GM12801 (cell line): ENCODE data around the gene OLAH.

Source experiments
- CTCF ChIP-seq: IDR thresholded peaks from one replicate; pipeline ENCODE4 v1.5.1; 2011; ENCODE audit warnings: control low read depth; ENCODE audit not compliant: insufficient read length; ENCODE audit errors: extremely low read depth

The OLAH gene

GRCh38 chr10:15088428-15089261 lies 44.9 kb downstream of the OLAH start, which contains the start of gene ACBD7:
Gene ACBD7, minus strand, starts transcription at chr10:15088776. Its CDS starts 48 bp downstream, at chr10:15088728.
- no peak for TF ChIP-seq CTCF

DNA sequence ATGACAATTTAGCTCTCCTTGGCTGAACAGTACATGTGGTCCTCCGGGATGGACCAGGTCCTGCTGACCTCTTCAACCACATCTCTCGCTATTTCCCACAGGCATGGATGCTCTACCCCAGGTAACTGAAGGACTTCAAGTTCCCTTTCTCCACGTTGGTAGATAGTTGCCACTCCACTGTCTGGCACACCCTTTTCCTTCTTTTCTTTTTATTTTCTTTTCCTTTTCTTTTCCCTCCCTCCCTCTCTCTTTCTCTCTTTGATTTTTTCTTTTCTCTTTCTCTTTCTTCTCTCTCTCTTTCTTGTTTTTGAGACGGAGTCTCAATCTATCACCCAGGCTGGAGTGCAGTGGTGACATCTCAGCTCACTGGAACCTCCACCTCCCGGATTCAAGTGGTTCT lies 47.7 kb downstream of the OLAH start:
- no peak for TF ChIP-seq CTCF

DNA sequence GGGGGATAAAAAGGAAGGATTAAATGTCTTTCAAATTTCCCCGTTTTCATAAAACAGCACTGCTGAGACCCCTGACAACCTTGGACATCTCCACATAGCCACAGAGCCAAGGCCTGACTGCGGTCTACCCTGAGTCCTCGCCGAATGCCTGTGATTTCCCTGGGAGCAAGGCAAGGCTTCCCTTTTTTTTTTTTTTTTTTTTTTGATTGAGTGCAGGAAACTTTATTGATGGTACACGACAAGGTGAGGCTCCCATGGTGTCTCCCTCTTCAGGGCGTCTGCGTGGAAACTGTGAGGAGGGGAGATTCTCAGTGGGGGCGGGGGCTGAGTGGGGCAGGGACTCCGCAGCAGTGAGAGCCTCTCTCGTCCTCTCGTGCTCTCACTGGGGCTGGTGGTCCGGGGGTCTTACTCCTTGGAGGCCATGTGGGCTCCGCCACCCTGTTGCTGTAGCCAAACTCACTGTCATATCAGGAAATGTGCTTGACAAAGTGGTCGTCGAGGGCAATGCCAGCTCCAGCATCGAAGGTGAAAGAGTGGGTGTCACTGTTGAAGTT lies 49.2 kb downstream of the OLAH start:
- TF ChIP-seq CTCF: no peak

GRCh38 chr10:15096661-15097010 lies 52.9 kb downstream of the OLAH start:
- no peak for TF ChIP-seq CTCF

DNA sequence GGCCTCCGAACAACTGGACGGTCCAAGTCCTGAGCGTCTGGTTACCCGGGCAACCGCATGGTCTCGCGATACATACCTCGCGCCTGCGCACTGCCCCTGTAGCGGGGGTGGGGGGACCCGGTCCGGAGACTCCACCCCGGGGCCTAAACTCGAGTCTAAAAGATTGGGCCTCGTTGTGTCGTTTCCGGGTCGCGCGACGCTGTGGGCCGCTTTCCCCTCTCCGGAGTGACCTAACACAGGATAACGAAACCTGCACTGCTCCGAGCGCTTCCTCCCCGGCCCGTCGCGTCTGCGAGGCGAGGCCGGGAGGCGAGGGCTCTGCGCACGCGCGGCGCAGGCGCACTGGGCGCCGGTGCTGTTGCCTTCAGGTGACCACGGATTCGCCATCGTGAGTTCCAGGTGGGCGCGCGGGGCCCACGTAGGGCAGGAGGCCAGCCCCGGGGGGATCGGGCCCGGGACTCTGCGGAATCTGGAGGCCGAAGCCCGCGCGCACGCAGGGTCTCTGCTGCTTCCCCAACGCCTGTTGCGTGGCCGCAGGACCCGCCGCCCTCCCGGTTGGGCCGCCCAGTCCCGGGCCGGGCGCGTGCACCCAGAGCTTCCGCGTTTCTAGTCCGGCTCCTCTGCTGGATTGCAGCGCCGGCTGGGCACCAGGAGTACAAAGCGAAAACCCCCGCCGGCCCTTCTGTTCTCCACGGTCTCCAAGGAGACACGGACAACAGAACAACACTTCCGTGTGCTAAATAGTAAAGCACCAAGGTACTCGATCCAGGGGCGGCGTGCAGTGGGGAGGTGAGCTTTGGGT lies 53.5 kb downstream of the OLAH start, which contains the start of gene RPP38:
RPP38 (plus strand) TSS at position 345 of the 802 bp plus-strand sequence. CDS start 5,960 bp downstream, outside the sequence.
- TF ChIP-seq CTCF: no peak

DNA sequence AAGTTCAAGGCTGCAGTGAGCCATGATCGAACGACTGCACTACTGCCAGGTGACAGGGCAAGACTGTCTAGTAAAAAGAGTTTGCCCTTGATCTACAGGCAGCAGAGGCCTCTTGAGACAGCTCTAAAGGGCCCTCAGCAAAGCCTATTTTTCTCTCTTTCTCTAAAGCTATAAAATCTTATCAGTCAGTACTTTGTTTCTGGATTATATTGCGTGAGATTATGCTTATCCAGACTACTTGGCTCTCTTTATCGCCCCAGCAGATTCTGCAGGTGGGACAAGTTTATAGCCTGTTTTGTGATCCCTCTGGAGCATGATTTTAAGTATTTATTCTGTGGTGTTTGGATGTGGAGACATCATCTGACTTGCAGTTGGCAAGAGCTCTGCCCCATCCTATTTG lies 56.1 kb downstream of the OLAH start:
- no peak for TF ChIP-seq CTCF

DNA sequence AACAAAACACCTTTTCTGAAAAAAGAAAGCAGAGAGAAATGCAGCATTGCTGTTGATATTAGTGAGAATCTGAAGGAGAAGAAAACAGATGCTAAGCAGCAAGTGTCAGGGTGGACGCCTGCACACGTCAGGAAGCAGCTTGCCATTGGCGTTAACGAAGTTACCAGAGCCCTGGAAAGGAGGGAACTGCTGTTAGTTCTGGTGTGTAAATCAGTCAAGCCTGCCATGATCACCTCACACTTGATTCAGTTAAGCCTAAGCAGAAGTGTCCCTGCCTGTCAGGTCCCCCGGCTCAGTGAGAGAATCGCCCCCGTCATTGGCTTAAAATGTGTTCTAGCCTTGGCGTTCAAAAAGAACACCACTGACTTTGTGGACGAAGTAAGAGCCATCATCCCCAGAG lies 59.8 kb downstream of the OLAH start:
- no peak for TF ChIP-seq CTCF
